GM12873 (cell line): ENCODE measurements around the gene RALGPS1.

ENCODE experiments used
- CTCF ChIP-seq: IDR thresholded peaks from 2 replicates; pipeline ENCODE4 v1.5.1; 2012; ENCODE audit warnings: low read depth, mild to moderate bottlenecking, moderate library complexity, low read length, control low read depth; ENCODE audit not compliant: insufficient read depth; ENCODE audit errors: missing control alignments

The RALGPS1 gene

GRCh38 chr9:127102788-127103187 is 188.2 kb downstream of the RALGPS1 start:
- TF ChIP-seq CTCF = no peak

GRCh38 chr9:127104581-127105311 is 190.2 kb downstream of the RALGPS1 start:
- no peak for TF ChIP-seq CTCF

GRCh38 chr9:127105805-127106465 is 191.4 kb downstream of the RALGPS1 start:
- TF ChIP-seq CTCF = no peak

GRCh38 chr9:127106466-127106855 is 191.9 kb downstream of the RALGPS1 start:
- TF ChIP-seq CTCF = no peak

- TF ChIP-seq CTCF = no peak
These were observed 192.8 kb downstream of the RALGPS1 start for GRCh38 chr9:127107171-127107928.

- TF ChIP-seq CTCF = no peak
These were observed 193.6 kb downstream of the RALGPS1 start for GRCh38 chr9:127107929-127108876.
